Neural cell (in vitro differentiated cells): Measurements from ENCODE around the gene GPX3. TPM values are rescaled to one million over a fixed set of nuclear protein-coding genes. Genes with fewer than 3 reads are reported as not detected.

Experiments used
- H2AFZ ChIP-seq: fragments of 200-600, 300-800 bp; sonication (generic), shearing (Covaris generic); 2 replicates; pipeline ENCODE4 v1.6.0; 2014; ENCODE audit warnings: low read depth, mild to moderate bottlenecking, antibody characterized with exemption, low read length, moderate library complexity
- H3F3A ChIP-seq: fragments of 200-600 bp; shearing (Covaris generic); 2 replicates; pipeline ENCODE4 v1.6.1; 2016; ENCODE audit warnings: mild to moderate bottlenecking, moderate library complexity, mixed read lengths, antibody characterized with exemption, low read length; ENCODE audit not compliant: insufficient read depth, poor library complexity, severe bottlenecking
- H3K27ac ChIP-seq: fragments of 200-600, 300-800 bp; sonication (generic), shearing (Covaris generic); 2 replicates; pipeline ENCODE4 v1.5.1; 2014; ENCODE audit warnings: mild to moderate bottlenecking, low read length, moderate library complexity
- H3K27me3 ChIP-seq: fragments of 300-800, 200-600 bp; sonication (generic), shearing (Covaris generic); 2 replicates; pipeline ENCODE4 v1.6.0; 2014; ENCODE audit warnings: mild to moderate bottlenecking, low read depth, low read length, moderate library complexity; ENCODE audit not compliant: insufficient read depth
- H3K36me3 ChIP-seq: fragments of 300-800, 200-600 bp; sonication (generic), shearing (Covaris generic); 2 replicates; pipeline ENCODE4 v1.5.1; 2014; ENCODE audit warnings: mild to moderate bottlenecking, antibody characterized with exemption, low read length, moderate library complexity; ENCODE audit not compliant: insufficient read depth
- H3K4me2 ChIP-seq: fragments of 300-800, 200-600 bp; sonication (generic), shearing (Covaris generic); 2 replicates; pipeline ENCODE4 v1.6.0; 2014; ENCODE audit warnings: mild to moderate bottlenecking, low read length
- H3K4me3 ChIP-seq: fragments of 300-800, 200-600 bp; sonication (generic), shearing (Covaris generic); 2 replicates; pipeline ENCODE4 v1.5.1; 2014; ENCODE audit warnings: mild to moderate bottlenecking, low read length, moderate library complexity
- H3K79me2 ChIP-seq: fragments of 200-600 bp; shearing (Covaris generic); replicated peaks from 2 replicates; pipeline ENCODE4 v1.6.0; 2014; ENCODE audit warnings: mild to moderate bottlenecking, low read length, moderate library complexity; ENCODE audit not compliant: insufficient read depth
- H3K9ac ChIP-seq: fragments of 300-800, 200-600 bp; sonication (generic), shearing (Covaris generic); 2 replicates; pipeline ENCODE4 v1.6.1; 2016; ENCODE audit warnings: mild to moderate bottlenecking, low read length, mixed read lengths
- H3K9me2 ChIP-seq: fragments of 200-600 bp; shearing (Covaris generic); 2 replicates; pipeline ENCODE4 v1.6.1; 2016; ENCODE audit warnings: mild to moderate bottlenecking, low read length, mixed read lengths; ENCODE audit not compliant: insufficient read depth
- H3K9me3 ChIP-seq: fragments of 200-600, 300-800 bp; sonication (generic), shearing (Covaris generic); 2 replicates; pipeline ENCODE4 v1.6.1; 2016; ENCODE audit warnings: mild to moderate bottlenecking, mixed run types, low read length, moderate library complexity, mixed read lengths
- H4K20me1 ChIP-seq: fragments of 200-600 bp; shearing (Covaris generic); 2 replicates; pipeline ENCODE4 v1.6.1; 2016; ENCODE audit warnings: mild to moderate bottlenecking, mixed run types; ENCODE audit not compliant: insufficient read depth
- EP300 ChIP-seq: fragments of 450-650 bp; conservative IDR thresholded peaks from 2 replicates; pipeline ENCODE4 v1.6.1; 2014; ENCODE audit warnings: antibody characterized with exemption, mild to moderate bottlenecking, moderate library complexity; ENCODE audit not compliant: poor library complexity, severe bottlenecking
- EZH2 ChIP-seq: fragments of 200-600, 300-800 bp; shearing (Covaris generic), sonication (generic); IDR thresholded peaks from 2 replicates; pipeline ENCODE4 v1.6.1; 2014; ENCODE audit warnings: antibody characterized with exemption, low read length, borderline replicate concordance, mild to moderate bottlenecking; ENCODE audit not compliant: insufficient read depth, poor library complexity, severe bottlenecking
- MXI1 ChIP-seq: fragments of 450-650 bp; conservative IDR thresholded peaks from 2 replicates; pipeline ENCODE4 v1.6.1; 2014; ENCODE audit warnings: antibody characterized with exemption, mild to moderate bottlenecking; ENCODE audit not compliant: poor library complexity, severe bottlenecking
- POLR2AphosphoS5 ChIP-seq: IDR thresholded peaks from 2 replicates; pipeline ENCODE4 v1.6.1; 2012
- RAD21 ChIP-seq: fragments of 450-650 bp; conservative IDR thresholded peaks from 2 replicates; pipeline ENCODE4 v1.6.1; 2014; ENCODE audit warnings: antibody characterized with exemption, mild to moderate bottlenecking, moderate library complexity
- SMC3 ChIP-seq: fragments of 450-650 bp; conservative IDR thresholded peaks from 2 replicates; pipeline ENCODE4 v1.6.1; 2014; ENCODE audit warnings: antibody characterized with exemption, mild to moderate bottlenecking, moderate library complexity; ENCODE audit not compliant: poor library complexity
- TAF1 ChIP-seq: IDR thresholded peaks from 2 replicates; pipeline ENCODE4 v1.6.1; 2012; ENCODE audit warnings: low read depth
- polyA plus RNA-seq: library from polyadenylated mRNA; depleted of rRNA; stranded (reverse); fragments of >200 nt; gene quantifications from 2 replicates; pipeline ENCODE4 v1.2.3, GENCODE V29; 2014
- TF ChIP-seq, protein P1 (sequence below): IDR thresholded peaks from 2 replicates; pipeline ENCODE4 v1.6.1; 2012; ENCODE audit warnings: borderline replicate concordance
- TF ChIP-seq, protein P2 (sequence below): fragments of 450-650 bp; IDR thresholded peaks from 2 replicates; pipeline ENCODE4 v1.5.1; 2014; ENCODE audit warnings: antibody characterized with exemption, mild to moderate bottlenecking, moderate library complexity; ENCODE audit not compliant: poor library complexity, severe bottlenecking

GPX3 gene
- polyA plus RNA-seq, 1 donor from 2014 or later, result 4.0 TPM

DNA sequence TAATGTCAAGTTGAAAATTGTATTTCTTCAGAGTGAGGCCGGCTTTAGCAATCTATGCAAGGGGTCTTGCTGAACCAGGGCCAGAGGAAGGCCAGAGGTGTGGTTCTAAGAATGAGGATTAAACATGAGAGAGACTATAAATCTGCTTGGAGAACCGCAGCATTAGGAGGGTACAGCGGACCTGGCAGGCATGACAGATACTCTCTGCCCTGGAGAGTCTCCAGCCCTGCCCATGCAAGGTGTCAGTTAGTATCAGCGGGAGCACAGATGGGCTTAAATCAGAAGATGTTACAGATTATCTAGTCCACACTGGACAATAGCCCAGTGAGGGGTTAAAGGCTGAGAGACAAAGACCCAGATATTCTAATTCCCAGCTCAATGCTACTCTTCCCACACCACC lies 11.5 kb upstream of the GPX3 start:
- Histone ChIP-seq H3K4me2 (no peak overlapping the region), H3K9me3 (no peaks in the 10 kb centered on the region), H3K9me2 (no peaks in the 10 kb centered on the region)

DNA sequence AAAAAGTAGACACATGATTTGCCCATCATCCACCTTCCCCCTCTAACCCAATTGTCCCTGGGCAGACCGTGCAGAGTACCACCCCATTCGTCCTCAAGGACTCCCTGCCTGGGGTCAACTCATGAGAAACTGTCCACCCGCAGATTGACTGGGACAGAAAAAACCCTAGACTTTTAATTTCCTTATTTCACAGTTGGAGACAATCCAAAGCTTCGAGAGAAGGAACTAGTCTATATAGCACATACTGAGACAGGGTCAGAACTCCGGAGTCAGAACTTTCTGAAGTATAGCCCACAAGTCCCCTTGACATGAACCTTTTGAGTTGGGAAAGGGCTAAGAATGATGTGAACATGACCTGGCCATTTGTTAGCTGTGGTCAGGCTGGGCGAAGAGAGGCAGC lies 7.5 kb upstream of the GPX3 start:
- H3K9me3 ChIP-seq, result no peaks in the 10 kb centered on the region
- no peaks in the 10 kb centered on the region for H3K9me2 ChIP-seq
- no peak overlapping the region for H3K4me3 ChIP-seq
- H3K27ac ChIP-seq, result no peak overlapping the region
- H2AFZ ChIP-seq, result no peak overlapping the region
- no peaks in the 10 kb centered on the region for H3F3A ChIP-seq
- no peak overlapping the region for H3K4me2 ChIP-seq
- H4K20me1 ChIP-seq, result no peaks in the 10 kb centered on the region
- no peak overlapping the region for H3K9ac ChIP-seq
- H3K79me2 ChIP-seq, result no peaks in the 10 kb centered on the region
- TF ChIP-seq EP300 (no peak), POLR2AphosphoS5 (no peak), RAD21 (no peak)
- TF ChIP-seq, protein P1, sequence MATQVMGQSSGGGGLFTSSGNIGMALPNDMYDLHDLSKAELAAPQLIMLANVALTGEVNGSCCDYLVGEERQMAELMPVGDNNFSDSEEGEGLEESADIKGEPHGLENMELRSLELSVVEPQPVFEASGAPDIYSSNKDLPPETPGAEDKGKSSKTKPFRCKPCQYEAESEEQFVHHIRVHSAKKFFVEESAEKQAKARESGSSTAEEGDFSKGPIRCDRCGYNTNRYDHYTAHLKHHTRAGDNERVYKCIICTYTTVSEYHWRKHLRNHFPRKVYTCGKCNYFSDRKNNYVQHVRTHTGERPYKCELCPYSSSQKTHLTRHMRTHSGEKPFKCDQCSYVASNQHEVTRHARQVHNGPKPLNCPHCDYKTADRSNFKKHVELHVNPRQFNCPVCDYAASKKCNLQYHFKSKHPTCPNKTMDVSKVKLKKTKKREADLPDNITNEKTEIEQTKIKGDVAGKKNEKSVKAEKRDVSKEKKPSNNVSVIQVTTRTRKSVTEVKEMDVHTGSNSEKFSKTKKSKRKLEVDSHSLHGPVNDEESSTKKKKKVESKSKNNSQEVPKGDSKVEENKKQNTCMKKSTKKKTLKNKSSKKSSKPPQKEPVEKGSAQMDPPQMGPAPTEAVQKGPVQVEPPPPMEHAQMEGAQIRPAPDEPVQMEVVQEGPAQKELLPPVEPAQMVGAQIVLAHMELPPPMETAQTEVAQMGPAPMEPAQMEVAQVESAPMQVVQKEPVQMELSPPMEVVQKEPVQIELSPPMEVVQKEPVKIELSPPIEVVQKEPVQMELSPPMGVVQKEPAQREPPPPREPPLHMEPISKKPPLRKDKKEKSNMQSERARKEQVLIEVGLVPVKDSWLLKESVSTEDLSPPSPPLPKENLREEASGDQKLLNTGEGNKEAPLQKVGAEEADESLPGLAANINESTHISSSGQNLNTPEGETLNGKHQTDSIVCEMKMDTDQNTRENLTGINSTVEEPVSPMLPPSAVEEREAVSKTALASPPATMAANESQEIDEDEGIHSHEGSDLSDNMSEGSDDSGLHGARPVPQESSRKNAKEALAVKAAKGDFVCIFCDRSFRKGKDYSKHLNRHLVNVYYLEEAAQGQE, result no peak
- H3K36me3 ChIP-seq, result no peaks in the 10 kb centered on the region
- no peaks in the 10 kb centered on the region for H3K27me3 ChIP-seq

More for the DNA sequence above, 11.5 kb upstream of the GPX3 start:
- Histone ChIP-seq H2AFZ (no peak overlapping the region), H3K36me3 (no peaks in the 10 kb centered on the region), H3K27me3 (no peaks in the 10 kb centered on the region), H3K4me3 (no peak overlapping the region), H4K20me1 (no peaks in the 10 kb centered on the region), H3K27ac (no peak overlapping the region), H3K9ac (no peak overlapping the region), H3F3A (no peaks in the 10 kb centered on the region), H3K79me2 (no peaks in the 10 kb centered on the region)
- no peak for TF ChIP-seq TAF1
- TF ChIP-seq, protein P2, sequence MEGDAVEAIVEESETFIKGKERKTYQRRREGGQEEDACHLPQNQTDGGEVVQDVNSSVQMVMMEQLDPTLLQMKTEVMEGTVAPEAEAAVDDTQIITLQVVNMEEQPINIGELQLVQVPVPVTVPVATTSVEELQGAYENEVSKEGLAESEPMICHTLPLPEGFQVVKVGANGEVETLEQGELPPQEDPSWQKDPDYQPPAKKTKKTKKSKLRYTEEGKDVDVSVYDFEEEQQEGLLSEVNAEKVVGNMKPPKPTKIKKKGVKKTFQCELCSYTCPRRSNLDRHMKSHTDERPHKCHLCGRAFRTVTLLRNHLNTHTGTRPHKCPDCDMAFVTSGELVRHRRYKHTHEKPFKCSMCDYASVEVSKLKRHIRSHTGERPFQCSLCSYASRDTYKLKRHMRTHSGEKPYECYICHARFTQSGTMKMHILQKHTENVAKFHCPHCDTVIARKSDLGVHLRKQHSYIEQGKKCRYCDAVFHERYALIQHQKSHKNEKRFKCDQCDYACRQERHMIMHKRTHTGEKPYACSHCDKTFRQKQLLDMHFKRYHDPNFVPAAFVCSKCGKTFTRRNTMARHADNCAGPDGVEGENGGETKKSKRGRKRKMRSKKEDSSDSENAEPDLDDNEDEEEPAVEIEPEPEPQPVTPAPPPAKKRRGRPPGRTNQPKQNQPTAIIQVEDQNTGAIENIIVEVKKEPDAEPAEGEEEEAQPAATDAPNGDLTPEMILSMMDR, result no peak
- TF ChIP-seq EP300, result no peak
- TF ChIP-seq SMC3, result no peak
- TF ChIP-seq MXI1, result no peak

DNA sequence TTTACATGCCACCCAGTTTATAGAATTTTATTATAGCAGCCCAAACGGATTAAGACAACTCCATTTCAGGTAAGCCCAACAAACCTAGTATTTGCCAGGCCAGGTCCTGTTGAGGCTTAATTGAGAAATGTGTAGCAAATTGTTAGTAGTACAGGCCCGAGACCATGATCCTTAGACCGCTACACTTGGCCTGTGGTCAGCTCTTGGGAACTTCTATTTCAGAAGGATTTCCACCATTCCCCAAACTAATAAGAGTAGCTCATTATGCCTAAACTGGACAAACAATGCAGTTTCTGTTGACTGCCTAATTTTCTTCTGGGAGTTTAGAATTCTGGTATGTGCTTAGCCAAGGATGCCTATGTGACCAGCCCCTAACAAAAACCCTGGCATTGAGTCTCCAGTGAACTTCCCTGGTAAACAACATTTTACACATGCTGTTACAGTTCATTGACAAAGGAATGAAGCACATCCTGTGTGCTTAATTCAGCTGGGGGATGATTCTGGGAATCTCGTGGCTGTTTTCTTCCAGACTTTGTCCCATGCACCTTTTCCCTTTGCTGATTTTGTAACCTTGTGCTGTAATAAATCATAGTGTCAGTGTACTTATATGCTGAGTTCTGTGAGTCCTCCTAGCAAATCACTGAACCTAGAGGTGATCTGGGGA lies 5.6 kb upstream of the GPX3 start:
- Histone ChIP-seq H3K9ac (no peak overlapping the region), H4K20me1 (no peaks in the 10 kb centered on the region), H3K27ac (no peak overlapping the region), H3K9me2 (no peaks in the 10 kb centered on the region), H3K36me3 (no peaks in the 10 kb centered on the region), H3K9me3 (no peaks in the 10 kb centered on the region), H2AFZ (no peak overlapping the region), H3K4me3 (no peak overlapping the region), H3K4me2 (no peak overlapping the region), H3K79me2 (no peaks in the 10 kb centered on the region), H3F3A (no peaks in the 10 kb centered on the region), H3K27me3 (no peaks in the 10 kb centered on the region)
- TF ChIP-seq SMC3 (no peak), EP300 (no peak), RAD21 (no peak), EZH2 (no peak), POLR2AphosphoS5 (no peak), MXI1 (no peak), TAF1 (no peak)
- TF ChIP-seq, protein P1, result no peak
- TF ChIP-seq, protein P2, result no peak
